Measurements from ENCODE around the gene RNF217. TPM values are rescaled to one million over a fixed set of nuclear protein-coding genes. Genes with fewer than 3 reads are reported as not detected.
"Not testable (repeated sequence)": the region's sequence is repeated elsewhere in the genome, so short reads cannot be mapped to it uniquely, and the experiment has no call there.

Gene RNF217
- total RNA-seq, 3 donors from 2014 or later (not counting 1 experiment from before 2014, with no cell fraction given): 3.3 to 9.5 (median 4.4) TPM

DNA sequence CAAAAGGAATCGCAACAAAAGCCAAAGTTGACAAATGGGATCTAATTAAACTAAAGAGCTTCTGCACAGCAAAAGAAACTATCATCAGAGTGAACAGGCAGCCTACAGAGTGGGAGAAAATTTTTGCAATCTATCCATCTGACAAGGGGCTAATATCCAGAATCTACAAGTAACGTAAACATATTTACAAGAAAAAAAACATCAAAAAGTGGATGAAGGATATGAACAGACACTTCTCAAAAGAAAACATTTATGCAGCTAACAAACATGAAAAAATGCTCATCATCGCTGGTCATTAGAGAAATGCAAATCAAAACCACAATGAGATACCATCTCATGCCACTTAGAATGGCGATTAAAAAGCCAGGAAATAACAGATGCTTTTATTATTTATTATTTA is 74.2 kb downstream of the RNF217 start:
- intact Hi-C loops (cut with micrococcal nuclease); ATAC-seq; H3K27ac Mint-ChIP-seq; H3K27me3 Mint-ChIP-seq (ENCODE audit: low read depth in 2 of 2); H3K36me3 ChIP-seq (ENCODE audit: control insufficient read depth, insufficient read depth, low read length); H3K4me1 Mint-ChIP-seq; H3K27ac ChIP-seq (ENCODE audit: low read length); H3K27me3 ChIP-seq (ENCODE audit: control insufficient read depth, insufficient read depth, low read length); DNase-seq; H3K9me3 ChIP-seq (ENCODE audit: control insufficient read depth, insufficient read depth, low read length); H3K4me3 ChIP-seq (ENCODE audit: low read length); H3K4me1 ChIP-seq (ENCODE audit: control insufficient read depth, insufficient read depth, low read length); H3K4me3 Mint-ChIP-seq; H3K9me3 Mint-ChIP-seq; H3K36me3 Mint-ChIP-seq: not testable (repeated sequence)
- WGBS (ENCODE audit: insufficient coverage): 92% methylated on average over 2 of the region's 4 CpGs

DNA sequence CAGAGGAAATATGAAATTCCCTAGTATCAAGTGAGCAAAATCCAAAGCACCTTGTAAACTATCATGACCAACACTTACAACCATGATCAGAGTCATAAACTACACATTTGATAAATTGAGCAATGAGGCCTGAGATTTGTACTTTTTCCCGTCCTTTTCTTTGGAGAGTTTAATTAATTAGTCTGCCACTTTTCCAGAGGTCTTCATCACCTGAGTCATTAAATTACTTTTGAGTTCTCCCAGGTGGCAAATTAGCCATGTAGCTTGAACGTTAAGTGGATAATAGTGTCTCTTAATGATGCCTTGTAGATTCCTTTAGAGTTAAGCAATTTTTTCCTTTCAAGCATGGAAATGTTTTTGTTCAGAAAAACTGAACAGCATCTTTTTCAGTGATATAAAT is 75.6 kb downstream of the RNF217 start:
- TF ChIP-seq, protein P1, sequence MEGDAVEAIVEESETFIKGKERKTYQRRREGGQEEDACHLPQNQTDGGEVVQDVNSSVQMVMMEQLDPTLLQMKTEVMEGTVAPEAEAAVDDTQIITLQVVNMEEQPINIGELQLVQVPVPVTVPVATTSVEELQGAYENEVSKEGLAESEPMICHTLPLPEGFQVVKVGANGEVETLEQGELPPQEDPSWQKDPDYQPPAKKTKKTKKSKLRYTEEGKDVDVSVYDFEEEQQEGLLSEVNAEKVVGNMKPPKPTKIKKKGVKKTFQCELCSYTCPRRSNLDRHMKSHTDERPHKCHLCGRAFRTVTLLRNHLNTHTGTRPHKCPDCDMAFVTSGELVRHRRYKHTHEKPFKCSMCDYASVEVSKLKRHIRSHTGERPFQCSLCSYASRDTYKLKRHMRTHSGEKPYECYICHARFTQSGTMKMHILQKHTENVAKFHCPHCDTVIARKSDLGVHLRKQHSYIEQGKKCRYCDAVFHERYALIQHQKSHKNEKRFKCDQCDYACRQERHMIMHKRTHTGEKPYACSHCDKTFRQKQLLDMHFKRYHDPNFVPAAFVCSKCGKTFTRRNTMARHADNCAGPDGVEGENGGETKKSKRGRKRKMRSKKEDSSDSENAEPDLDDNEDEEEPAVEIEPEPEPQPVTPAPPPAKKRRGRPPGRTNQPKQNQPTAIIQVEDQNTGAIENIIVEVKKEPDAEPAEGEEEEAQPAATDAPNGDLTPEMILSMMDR (IDR thresholded peaks at IDR 0.05): no peak
- H3K27ac ChIP-seq (ENCODE audit: low read length): no peak overlapping the region
- 92% methylated on average over 2 of the region's 2 CpGs for WGBS (ENCODE audit: insufficient coverage)
- intact Hi-C loops (cut with micrococcal nuclease): no loop called here
- H3K27me3 ChIP-seq (ENCODE audit: control insufficient read depth, insufficient read depth, low read length): no peaks in the 10 kb centered on the region
- H3K36me3 Mint-ChIP-seq: no peaks in the 10 kb centered on the region
- H3K4me1 Mint-ChIP-seq: no peaks in the 10 kb centered on the region
- no peaks in the 10 kb centered on the region for H3K36me3 ChIP-seq (ENCODE audit: control insufficient read depth, insufficient read depth, low read length)
- H3K9me3 Mint-ChIP-seq: no peaks in the 10 kb centered on the region
- DNase-seq (no peak), ATAC-seq (no peak)
- H3K4me3 ChIP-seq (ENCODE audit: low read length): no peak overlapping the region
- H3K4me1 ChIP-seq (ENCODE audit: control insufficient read depth, insufficient read depth, low read length): no peaks in the 10 kb centered on the region
- no peak overlapping the region for H3K4me3 Mint-ChIP-seq
- no peaks in the 10 kb centered on the region for H3K27me3 Mint-ChIP-seq (ENCODE audit: low read depth in 2 of 2)
- H3K9me3 ChIP-seq (ENCODE audit: control insufficient read depth, insufficient read depth, low read length): no peaks in the 10 kb centered on the region
- H3K27ac Mint-ChIP-seq: no peak overlapping the region

DNA sequence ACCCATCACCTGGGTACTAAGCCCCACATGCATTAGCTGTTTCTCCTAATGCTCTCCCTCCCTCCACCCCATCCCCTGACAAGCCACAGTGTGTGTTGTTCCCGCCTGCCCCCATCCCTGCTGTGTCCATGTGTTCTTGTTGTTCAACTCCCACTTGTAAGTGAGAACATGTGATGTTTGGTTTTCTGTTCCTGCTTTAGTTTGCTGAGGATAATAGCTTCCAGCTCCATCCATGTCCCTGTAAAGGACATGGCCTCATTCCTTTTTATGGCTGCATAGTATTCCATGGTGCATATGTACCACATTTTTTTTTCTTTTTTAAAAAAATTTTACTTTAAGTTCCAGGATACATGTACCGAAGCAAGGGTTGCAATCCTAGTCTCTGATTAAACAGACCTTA is 76.7 kb downstream of the RNF217 start:
- WGBS (ENCODE audit: insufficient coverage): 100% methylated on average over 1 of the region's 2 CpGs
- H3K4me3 ChIP-seq (ENCODE audit: low read length): no peak overlapping the region
- TF ChIP-seq, protein P1 (IDR thresholded peaks at IDR 0.05): no peak

DNA sequence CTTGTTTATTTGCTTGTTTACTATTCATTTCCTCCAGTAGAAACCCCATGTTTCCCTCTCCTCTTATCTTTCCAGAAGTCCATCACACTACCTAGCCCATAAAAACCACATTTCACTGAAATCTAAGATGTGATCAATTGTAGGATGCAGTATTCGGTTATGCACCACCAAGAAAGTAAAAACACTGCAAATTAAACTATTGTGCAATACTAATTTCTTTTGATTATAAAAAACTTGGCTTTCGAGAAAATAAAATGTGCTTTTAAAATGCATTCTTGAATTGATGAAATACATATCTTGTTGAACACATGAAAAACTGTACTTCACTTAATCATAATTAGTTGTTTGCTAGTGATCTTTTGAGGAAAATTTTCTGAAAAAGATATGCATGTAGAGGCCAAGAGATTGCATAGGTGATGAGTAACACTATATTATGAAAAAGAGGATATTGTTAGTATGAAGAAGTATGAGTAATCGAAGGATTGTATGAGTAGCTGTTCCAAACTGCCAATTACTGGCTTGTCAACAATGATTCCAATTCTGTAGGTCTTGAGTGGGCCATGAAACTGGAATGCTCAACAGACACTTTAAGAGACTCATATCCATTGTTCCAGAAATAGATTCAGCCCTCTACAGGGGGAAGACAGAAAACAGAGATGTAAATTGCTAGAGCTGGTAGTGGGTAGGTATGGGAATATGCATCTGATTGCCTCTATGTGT is 79.7 kb downstream of the RNF217 start:
- intact Hi-C loops (cut with micrococcal nuclease): no loop called here
- no peaks in the 10 kb centered on the region for H3K4me1 Mint-ChIP-seq

More for the DNA sequence above, 76.7 kb downstream of the RNF217 start:
- Histone ChIP-seq H3K27me3 (ENCODE audit: control insufficient read depth, insufficient read depth, low read length) (no peaks in the 10 kb centered on the region), H3K36me3 (ENCODE audit: control insufficient read depth, insufficient read depth, low read length) (no peaks in the 10 kb centered on the region), H3K9me3 (ENCODE audit: control insufficient read depth, insufficient read depth, low read length) (no peaks in the 10 kb centered on the region), H3K27ac (ENCODE audit: low read length) (no peak overlapping the region), H3K4me1 (ENCODE audit: control insufficient read depth, insufficient read depth, low read length) (no peaks in the 10 kb centered on the region)
- no peak for ATAC-seq
- H3K4me1 Mint-ChIP-seq: no peaks in the 10 kb centered on the region
- H3K27me3 Mint-ChIP-seq (ENCODE audit: low read depth in 2 of 2): no peaks in the 10 kb centered on the region
- no peak overlapping the region for H3K27ac Mint-ChIP-seq
- no peak for DNase-seq
- intact Hi-C loops (cut with micrococcal nuclease): no loop called here
- H3K4me3 Mint-ChIP-seq: no peak overlapping the region
- H3K9me3 Mint-ChIP-seq: no peaks in the 10 kb centered on the region
- H3K36me3 Mint-ChIP-seq: no peaks in the 10 kb centered on the region

More for the DNA sequence above, 79.7 kb downstream of the RNF217 start:
- Histone ChIP-seq H3K27me3 (ENCODE audit: control insufficient read depth, insufficient read depth, low read length) (no peaks in the 10 kb centered on the region), H3K36me3 (ENCODE audit: control insufficient read depth, insufficient read depth, low read length) (no peaks in the 10 kb centered on the region), H3K27ac (ENCODE audit: low read length) (no peak overlapping the region), H3K4me1 (ENCODE audit: control insufficient read depth, insufficient read depth, low read length) (no peaks in the 10 kb centered on the region), H3K4me3 (ENCODE audit: low read length) (no peak overlapping the region), H3K9me3 (ENCODE audit: control insufficient read depth, insufficient read depth, low read length) (no peaks in the 10 kb centered on the region)
- no peaks in the 10 kb centered on the region for H3K36me3 Mint-ChIP-seq
- no peaks in the 10 kb centered on the region for H3K9me3 Mint-ChIP-seq
- H3K27me3 Mint-ChIP-seq (ENCODE audit: low read depth in 2 of 2): no peaks in the 10 kb centered on the region
- H3K4me3 Mint-ChIP-seq: no peak overlapping the region
- TF ChIP-seq, protein P1 (IDR thresholded peaks at IDR 0.05): no peak
- H3K27ac Mint-ChIP-seq: no peak overlapping the region
- WGBS (ENCODE audit: insufficient coverage): 89% methylated on average over 2 of the region's 3 CpGs
- ATAC-seq: no peak
- DNase-seq: no peak
